ENCODE results near the gene THAP11. TPM values are rescaled to one million over a fixed set of nuclear protein-coding genes. Genes with fewer than 3 reads are reported as not detected.
"Not testable (repeated sequence)": the region's sequence is repeated elsewhere in the genome, so short reads cannot be mapped to it uniquely, and the experiment has no call there.

Gene THAP11
- total RNA-seq, 1 donor from 2014 or later = 32.3 TPM

DNA sequence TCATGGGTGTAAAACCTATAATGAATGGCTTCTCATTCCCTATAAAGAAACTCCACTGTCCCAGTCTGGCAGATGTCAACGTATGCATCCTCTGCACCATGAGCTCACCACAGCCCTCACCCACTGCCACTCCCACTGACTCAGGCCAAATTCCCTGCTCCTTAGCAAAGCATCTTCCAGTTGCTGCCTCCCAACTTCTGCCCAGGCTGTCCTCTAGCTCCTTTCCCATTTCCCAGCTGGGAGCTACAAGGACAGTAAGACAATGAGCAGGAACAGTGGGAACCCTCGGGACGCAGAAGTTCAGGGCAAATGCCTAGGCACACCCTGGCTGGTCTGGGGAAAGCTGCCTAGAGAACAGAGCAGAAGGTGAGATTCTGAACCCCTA, 9.1 kb upstream of the THAP11 start:
- peak; percentile 6 for DNase-seq (ENCODE audit: missing footprints)
- intact Hi-C loops (cut with DNase I) = no loop called here
- ATAC-seq = no peak

- ATAC-seq (peak; percentile 97), DNase-seq (ENCODE audit: missing footprints) (peak; percentile 98)
- intact Hi-C loops (cut with DNase I) = no loop called here
Measured at GRCh38 chr16:67833415-67834241, 8.5 kb upstream of the THAP11 start.

DNA sequence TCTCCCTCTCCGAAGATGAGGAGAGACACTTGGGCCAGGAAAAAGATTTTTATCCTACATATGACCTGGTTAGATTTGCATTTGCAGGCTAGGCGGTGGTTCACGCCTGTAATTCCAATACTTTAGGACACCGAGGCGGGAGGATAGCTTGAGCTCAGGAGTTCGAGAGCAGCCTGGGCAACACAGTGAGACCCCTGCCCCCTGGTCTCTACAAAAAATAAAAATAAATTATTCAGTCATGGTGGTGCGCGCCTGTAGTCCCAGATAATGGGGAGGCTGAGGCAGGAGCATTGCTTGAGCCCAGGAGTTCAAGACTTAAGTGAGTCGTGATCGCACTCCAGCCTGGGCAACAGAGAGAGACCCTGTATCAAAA, 7.9 kb upstream of the THAP11 start:
- intact Hi-C loops (cut with DNase I) = no loop called here
- ATAC-seq = no peak
- peak; percentile 5 for DNase-seq (ENCODE audit: missing footprints)

- ATAC-seq; DNase-seq (ENCODE audit: missing footprints); intact Hi-C loops (cut with DNase I): not testable (repeated sequence)
Measured at GRCh38 chr16:67837190-67837589, 4.9 kb upstream of the THAP11 start.

DNA sequence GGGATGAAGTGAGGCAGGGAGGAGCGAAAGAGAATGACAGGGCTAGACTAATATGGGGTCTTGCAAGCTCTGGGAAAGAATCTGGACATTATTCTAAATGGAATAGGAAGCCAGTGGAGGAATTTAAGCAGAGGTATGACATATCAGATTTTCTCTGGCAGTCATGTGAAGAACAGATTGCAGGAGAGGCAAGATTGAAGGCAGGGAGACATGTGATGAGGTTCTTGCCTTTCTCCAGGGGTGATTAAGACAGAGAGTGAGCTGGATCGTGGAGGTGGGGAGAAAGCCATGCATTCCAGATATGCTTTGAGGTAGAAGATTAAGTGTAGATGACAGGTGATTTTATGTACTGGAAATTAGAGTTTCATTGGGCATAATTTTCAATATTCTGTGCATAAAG, 4.3 kb upstream of the THAP11 start:
- DNase-seq (ENCODE audit: missing footprints) = no peak
- intact Hi-C loops (cut with DNase I) = no loop called here
- no peak for ATAC-seq

GRCh38 chr16:67841198-67841815, 813 bp upstream of the THAP11 start:
- ATAC-seq = no peak
- DNase-seq (ENCODE audit: missing footprints) = no peak
- intact Hi-C loops (cut with DNase I) = no loop called here

- intact Hi-C loops (cut with DNase I) = no loop called here
- DNase-seq (ENCODE audit: missing footprints) (peak; percentile 74), ATAC-seq (peak; percentile 14)
Measured at GRCh38 chr16:67842509-67843342, 606 bp downstream of the THAP11 start.

GRCh38 chr16:67843343-67843765, 1.2 kb downstream of the THAP11 start:
- intact Hi-C loops (cut with DNase I) = no loop called here
- ATAC-seq = no peak
- no peak for DNase-seq (ENCODE audit: missing footprints)

GRCh38 chr16:67844497-67844896, 2.4 kb downstream of the THAP11 start:
- intact Hi-C loops (cut with DNase I) = no loop called here
- DNase-seq (ENCODE audit: missing footprints) (no peak), ATAC-seq (no peak)

DNA sequence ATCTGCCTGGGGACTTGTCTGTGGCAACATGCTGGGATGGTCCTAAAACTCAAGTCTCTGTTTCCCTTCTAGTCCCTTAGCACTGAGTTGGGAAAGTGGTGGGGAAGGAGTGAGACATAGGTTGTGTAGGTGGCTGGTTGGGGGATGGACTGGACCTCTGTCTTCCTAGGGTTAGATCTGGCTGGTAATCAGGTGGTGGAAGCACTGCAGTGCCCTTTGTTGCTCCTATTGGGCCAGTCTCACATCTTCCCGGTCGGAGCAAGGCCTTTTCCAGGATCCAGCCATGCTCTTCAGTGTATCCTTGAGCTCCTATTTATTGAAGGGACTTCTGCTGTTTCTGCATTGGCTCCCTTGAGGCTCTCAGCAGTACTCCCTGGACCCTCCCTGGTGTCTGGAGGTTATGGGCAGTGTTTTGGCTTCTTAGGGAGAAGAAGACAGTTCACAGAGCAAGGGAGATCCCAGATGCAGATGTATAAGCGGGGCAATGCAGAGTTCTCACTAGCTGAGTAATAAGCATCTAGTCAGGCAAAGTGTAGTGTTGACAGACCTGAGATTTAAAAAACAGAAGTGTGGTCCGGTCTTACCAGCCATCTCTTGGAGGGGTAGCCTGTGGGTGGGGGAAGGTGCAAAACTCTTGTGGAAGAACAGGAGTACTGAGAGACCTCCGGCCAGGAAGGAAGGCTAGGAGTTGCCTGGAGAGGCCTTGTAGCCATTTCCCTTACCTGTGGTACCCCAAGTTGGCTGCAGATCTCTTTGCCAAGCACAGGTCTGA, 3.4 kb downstream of the THAP11 start:
- no peak for ATAC-seq
- no peak for DNase-seq (ENCODE audit: missing footprints)
- intact Hi-C loops (cut with DNase I) = loop anchor here (2.0 kb wide), 2 partner anchors 27 to 39 kb away; partner anchors contain the start of genes EDC4, RANBP10 and TSNAXIP1

GRCh38 chr16:67846063-67846319, 3.9 kb downstream of the THAP11 start:
- DNase-seq (ENCODE audit: missing footprints) (no peak), ATAC-seq (no peak)
- intact Hi-C loops (cut with DNase I) = loop anchor here (2.0 kb wide), 2 partner anchors 27 to 39 kb away; partner anchors contain the start of genes EDC4, RANBP10 and TSNAXIP1

- intact Hi-C loops (cut with DNase I) = loop anchor here (1.0 to 2.0 kb wide), 3 partner anchors 17 to 40 kb away; partner anchors contain the start of genes EDC4, RANBP10 and TSNAXIP1
- peak; percentile 88 for ATAC-seq
Measured at GRCh38 chr16:67846320-67847063, 4.4 kb downstream of the THAP11 start, which contains the start of gene NUTF2. Gene NUTF2 (plus strand): TSS chr16:67846933. CDS start chr16:67865131, 18,198 bp downstream.

DNA sequence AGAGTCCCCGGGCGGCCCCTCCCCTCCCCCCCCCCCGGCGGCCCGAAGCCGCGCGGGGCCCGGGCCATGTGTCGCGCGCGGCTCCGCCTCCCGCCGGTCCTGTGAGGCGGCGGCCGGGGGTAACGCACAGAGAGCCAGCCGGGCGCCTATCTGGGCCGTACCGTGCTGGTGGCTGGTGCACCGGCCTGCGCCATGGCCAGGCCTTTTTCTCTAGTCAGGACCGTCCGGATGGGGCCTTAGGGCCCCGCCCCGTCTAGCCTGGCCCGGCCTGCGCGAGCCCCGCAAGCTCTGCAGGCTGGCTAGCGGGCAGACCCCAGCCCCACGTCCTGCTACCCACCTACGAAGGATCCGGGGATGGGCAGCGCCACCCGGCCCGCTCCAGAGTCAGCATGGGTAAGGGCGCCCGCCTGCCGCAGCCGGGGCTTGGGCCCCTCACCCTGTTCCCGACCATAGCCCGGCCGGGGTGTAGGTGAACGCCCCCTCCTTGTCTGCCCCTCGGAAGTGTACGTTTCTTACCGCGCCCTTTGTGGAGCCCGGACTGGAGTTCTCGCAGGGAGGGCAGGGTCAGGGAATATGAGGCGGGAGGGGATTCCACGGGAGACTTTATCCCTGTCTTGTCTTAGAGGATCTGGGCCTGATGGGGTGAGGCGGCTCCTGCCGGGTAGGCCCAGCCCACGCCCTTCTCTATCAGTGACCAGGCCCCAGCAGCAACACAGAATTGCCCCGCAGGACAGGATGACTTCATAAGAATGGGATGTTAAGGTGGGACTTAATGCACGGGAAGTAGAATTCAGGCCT, 5.1 kb downstream of the THAP11 start, which contains the start of gene CENPT:
TSS of gene CENPT (minus strand) at position 630 of the 798 bp plus-strand sequence. CDS start 13,834 bp downstream, outside the sequence.
- intact Hi-C loops (cut with DNase I) = loop anchor here (1.0 to 2.0 kb wide), 3 partner anchors 16 to 40 kb away; partner anchors contain the start of genes EDC4, RANBP10 and TSNAXIP1
- peak; percentile 62 for ATAC-seq
- peak; percentile 89 for DNase-seq (ENCODE audit: missing footprints)

More at GRCh38 chr16:67846320-67847063, 4.4 kb downstream of the THAP11 start, which contains the start of gene NUTF2:
- peak; percentile 98 for DNase-seq (ENCODE audit: missing footprints)

DNA sequence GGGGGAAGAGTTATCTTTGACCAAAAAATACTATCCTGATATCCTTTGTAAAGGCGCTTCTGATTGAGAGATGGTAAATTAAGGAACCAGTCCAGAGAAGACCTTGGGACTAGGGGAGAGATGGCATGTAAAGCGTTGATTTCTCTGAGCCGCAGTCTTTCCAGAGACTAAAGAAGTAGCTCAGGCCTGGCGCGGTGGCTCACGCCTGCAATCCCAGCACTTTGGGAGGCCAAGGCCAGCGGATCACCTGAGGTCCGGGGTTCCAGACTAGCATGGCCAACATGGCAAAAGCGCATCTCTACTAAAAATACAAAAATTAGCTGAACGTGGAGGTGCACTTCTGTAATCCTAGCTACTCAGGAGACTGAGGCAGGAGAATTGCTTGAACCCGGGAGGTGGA, 6.0 kb downstream of the THAP11 start:
- DNase-seq (ENCODE audit: missing footprints) = peak; percentile 11
- no peak for ATAC-seq
- intact Hi-C loops (cut with DNase I) = no loop called here

GRCh38 chr16:67853670-67854069, 11.6 kb downstream of the THAP11 start:
- no peak for DNase-seq (ENCODE audit: missing footprints)
- intact Hi-C loops (cut with DNase I) = no loop called here
- no peak for ATAC-seq

DNA sequence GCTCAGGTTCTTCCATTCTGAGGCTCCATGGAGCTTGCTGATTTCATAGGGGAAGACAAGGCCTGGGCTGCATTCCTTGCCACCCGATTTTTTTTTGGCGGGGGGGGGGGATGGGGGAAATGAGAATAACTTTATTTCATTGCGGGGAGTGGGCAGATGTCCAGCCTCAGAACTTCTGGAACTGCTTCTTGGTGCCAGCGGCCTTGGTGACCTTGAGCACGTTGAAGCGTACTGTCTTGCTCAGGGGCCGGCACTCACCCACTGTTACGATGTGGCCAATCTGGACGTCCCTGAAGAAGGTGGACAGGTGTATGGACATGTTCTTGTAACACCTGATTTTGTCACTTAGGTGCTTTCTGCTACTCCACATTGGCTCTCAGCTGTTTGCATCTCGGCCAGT, 13.7 kb downstream of the THAP11 start:
- intact Hi-C loops (cut with DNase I) = no loop called here
- no peak for DNase-seq (ENCODE audit: missing footprints)
- ATAC-seq = no peak

All from Right ventricle myocardium inferior (tissue), 1 donor.